Smooth muscle cell (in vitro differentiated cells): ENCODE data around the gene SYT10. TPM values are rescaled to one million over a fixed set of nuclear protein-coding genes. Genes with fewer than 3 reads are reported as not detected.

ENCODE experiments used
- DNase-seq: peaks from one replicate; lab custom pipeline; 2025; ENCODE audit not compliant: unreplicated experiment; lab: John Stamatoyannopoulos, UW
- H2AFZ ChIP-seq: fragments of 200-600 bp; sonication (generic); 2 replicates; pipeline ENCODE4 v1.6.0; 2016; ENCODE audit warnings: antibody characterized with exemption, low read depth, mild to moderate bottlenecking
- H3F3A ChIP-seq: fragments of 200-600 bp; sonication (generic); 2 replicates; pipeline ENCODE4 v1.6.0; 2017; ENCODE audit warnings: antibody characterized with exemption, low read depth
- H3K27ac ChIP-seq: fragments of 200-600 bp; sonication (generic); 2 replicates; pipeline ENCODE4 v1.5.1; 2016; ENCODE audit warnings: low read depth, mild to moderate bottlenecking
- H3K27me3 ChIP-seq: fragments of 200-600 bp; sonication (generic); 2 replicates; pipeline ENCODE4 v1.6.1; 2016; ENCODE audit warnings: low read depth, mild to moderate bottlenecking
- H3K36me3 ChIP-seq: fragments of 200-600 bp; sonication (generic); 2 replicates; pipeline ENCODE4 v1.5.1; 2016; ENCODE audit warnings: low read depth
- H3K4me1 ChIP-seq: fragments of 200-600 bp; sonication (generic); 2 replicates; pipeline ENCODE4 v1.5.1; 2016; ENCODE audit warnings: low read depth
- H3K4me2 ChIP-seq: fragments of 200-600 bp; sonication (generic); 2 replicates; pipeline ENCODE4 v1.6.0; 2016; ENCODE audit warnings: mild to moderate bottlenecking
- H3K4me3 ChIP-seq: fragments of 200-600 bp; sonication (generic); 2 replicates; pipeline ENCODE4 v1.5.1; 2016; ENCODE audit warnings: mild to moderate bottlenecking
- H3K79me2 ChIP-seq: fragments of 200-600 bp; sonication (generic); 2 replicates; pipeline ENCODE4 v1.6.0; 2016; ENCODE audit warnings: low read depth, mild to moderate bottlenecking
- H3K9ac ChIP-seq: fragments of 200-600 bp; sonication (generic); 2 replicates; pipeline ENCODE4 v1.6.0; 2016; ENCODE audit warnings: low read depth
- H3K9me3 ChIP-seq: fragments of 200-600 bp; sonication (generic); replicated peaks from 2 replicates; pipeline ENCODE4 v1.5.1; 2016; ENCODE audit warnings: low read depth
- H4K20me1 ChIP-seq: fragments of 200-600 bp; sonication (generic); 2 replicates; pipeline ENCODE4 v1.6.0; 2016; ENCODE audit warnings: low read depth
- WGBS: methylation state at CpG from one replicate; pipeline ENCODE4 v1.1.7; 2016; ENCODE audit warnings: low lambda C conversion rate; 5-methylcytosine and 5-hydroxymethylcytosine counted together
- polyA plus RNA-seq: library from polyadenylated mRNA; unstranded; fragments of >200 nt; fragmentation: Nextera tagmentation; extraction: Ambion mirVana; gene quantifications from 2 replicates; pipeline ENCODE4 v1.2.1, GENCODE V29; 2016
- total RNA-seq: library from RNA; depleted of rRNA; stranded (reverse); fragments of >200 nt; gene quantifications from 2 replicates; pipeline ENCODE4 v1.2.3, GENCODE V29; 2014
- TF ChIP-seq, protein P1 (sequence below): fragments of 200-600 bp; sonication (generic); IDR thresholded peaks from 2 replicates; pipeline ENCODE4 v1.5.1; 2017; ENCODE audit warnings: borderline replicate concordance, mild to moderate bottlenecking, antibody characterized with exemption; ENCODE audit not compliant: insufficient read depth, poor library complexity, severe bottlenecking

The SYT10 gene
- total and polyA plus RNA-seq, 2 experiments from 2014 or later: 0.18 to 1.2 TPM

DNA sequence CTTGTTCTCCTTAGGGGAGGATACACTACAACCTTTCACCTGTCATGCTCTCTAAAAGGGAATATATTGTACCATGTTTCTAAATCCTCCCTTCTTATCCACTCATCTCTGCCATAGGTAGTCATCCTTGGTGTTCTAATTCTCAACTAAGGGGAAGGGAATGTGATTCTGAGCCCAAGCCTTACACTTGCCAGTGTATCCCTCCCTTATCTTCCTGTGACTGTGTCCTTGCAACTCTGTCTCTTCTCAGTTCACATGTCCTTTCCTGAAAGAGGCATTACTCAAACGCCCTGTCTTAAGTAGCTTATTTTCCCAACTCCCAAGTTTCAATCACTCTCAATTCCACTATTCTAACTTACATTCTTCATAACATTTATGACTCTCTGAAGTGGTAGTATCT, 44.5 kb upstream of the SYT10 start:
- DNase-seq: no peak
- Histone ChIP-seq H3K4me3 (no peak overlapping the region), H3K79me2 (no peaks in the 10 kb centered on the region), H3K9me3 (no peaks in the 10 kb centered on the region), H3K36me3 (no peaks in the 10 kb centered on the region), H3K9ac (no peak overlapping the region), H3K4me1 (no peaks in the 10 kb centered on the region), H2AFZ (no peak overlapping the region), H4K20me1 (no peaks in the 10 kb centered on the region), H3F3A (no peaks in the 10 kb centered on the region), H3K27me3 (no peaks in the 10 kb centered on the region), H3K4me2 (no peak overlapping the region), H3K27ac (no peak overlapping the region)
- TF ChIP-seq, protein P1, sequence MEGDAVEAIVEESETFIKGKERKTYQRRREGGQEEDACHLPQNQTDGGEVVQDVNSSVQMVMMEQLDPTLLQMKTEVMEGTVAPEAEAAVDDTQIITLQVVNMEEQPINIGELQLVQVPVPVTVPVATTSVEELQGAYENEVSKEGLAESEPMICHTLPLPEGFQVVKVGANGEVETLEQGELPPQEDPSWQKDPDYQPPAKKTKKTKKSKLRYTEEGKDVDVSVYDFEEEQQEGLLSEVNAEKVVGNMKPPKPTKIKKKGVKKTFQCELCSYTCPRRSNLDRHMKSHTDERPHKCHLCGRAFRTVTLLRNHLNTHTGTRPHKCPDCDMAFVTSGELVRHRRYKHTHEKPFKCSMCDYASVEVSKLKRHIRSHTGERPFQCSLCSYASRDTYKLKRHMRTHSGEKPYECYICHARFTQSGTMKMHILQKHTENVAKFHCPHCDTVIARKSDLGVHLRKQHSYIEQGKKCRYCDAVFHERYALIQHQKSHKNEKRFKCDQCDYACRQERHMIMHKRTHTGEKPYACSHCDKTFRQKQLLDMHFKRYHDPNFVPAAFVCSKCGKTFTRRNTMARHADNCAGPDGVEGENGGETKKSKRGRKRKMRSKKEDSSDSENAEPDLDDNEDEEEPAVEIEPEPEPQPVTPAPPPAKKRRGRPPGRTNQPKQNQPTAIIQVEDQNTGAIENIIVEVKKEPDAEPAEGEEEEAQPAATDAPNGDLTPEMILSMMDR: no peak
- 38% methylated on average over 1 of the region's 1 CpG for WGBS

- Histone ChIP-seq H3F3A (no peaks in the 10 kb centered on the region), H3K4me3 (no peak overlapping the region), H3K4me2 (no peak overlapping the region), H2AFZ (no peak overlapping the region), H3K27me3 (no peaks in the 10 kb centered on the region), H3K27ac (no peak overlapping the region), H3K36me3 (no peaks in the 10 kb centered on the region), H3K9ac (no peak overlapping the region), H3K4me1 (no peaks in the 10 kb centered on the region), H3K79me2 (no peaks in the 10 kb centered on the region), H4K20me1 (no peaks in the 10 kb centered on the region), H3K9me3 (no peaks in the 10 kb centered on the region)
- 80% methylated on average over 1 of the region's 1 CpG for WGBS
- TF ChIP-seq, protein P1: no peak
- no peak for DNase-seq
These were observed 40.7 kb upstream of the SYT10 start for GRCh38 chr12:33480366-33480765.

- no peak for DNase-seq
- no peaks in the 10 kb centered on the region for H3K79me2 ChIP-seq
These were observed 36.4 kb upstream of the SYT10 start for GRCh38 chr12:33476058-33476457.

DNA sequence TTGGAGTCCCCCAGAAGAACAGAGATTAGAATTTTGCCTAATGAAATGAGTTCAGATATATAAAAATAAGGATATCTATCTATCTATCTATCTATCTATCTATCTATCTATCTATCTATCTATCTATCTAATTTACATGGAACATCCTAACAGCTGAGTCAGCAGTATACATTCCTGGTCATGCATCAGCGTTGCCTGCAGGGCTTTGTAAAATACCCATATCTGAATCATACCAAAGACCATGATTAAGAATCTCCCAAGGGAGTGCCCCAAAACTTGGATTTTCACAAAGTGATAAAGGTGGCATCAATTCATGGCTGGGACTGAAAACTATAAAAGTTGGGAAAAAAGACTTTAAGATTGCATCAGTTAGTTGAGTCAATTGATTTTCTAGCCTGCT, 32.7 kb upstream of the SYT10 start:
- Histone ChIP-seq H3K27ac (no peak overlapping the region), H3K4me2 (no peak overlapping the region), H3K9ac (no peak overlapping the region), H3K4me1 (no peaks in the 10 kb centered on the region), H3K4me3 (no peak overlapping the region), H3K27me3 (no peaks in the 10 kb centered on the region), H4K20me1 (no peaks in the 10 kb centered on the region), H2AFZ (no peak overlapping the region), H3K9me3 (no peaks in the 10 kb centered on the region), H3F3A (no peaks in the 10 kb centered on the region), H3K79me2 (no peaks in the 10 kb centered on the region), H3K36me3 (no peaks in the 10 kb centered on the region)
- WGBS: 77% methylated on average over 1 of the region's 1 CpG
- no peak for DNase-seq
- TF ChIP-seq, protein P1: no peak

More at GRCh38 chr12:33476058-33476457, 36.4 kb upstream of the SYT10 start:
- Histone ChIP-seq H3K36me3 (no peaks in the 10 kb centered on the region), H3K4me1 (no peaks in the 10 kb centered on the region), H3F3A (no peaks in the 10 kb centered on the region), H2AFZ (no peak overlapping the region), H3K4me2 (no peak overlapping the region), H3K4me3 (no peak overlapping the region), H3K27me3 (no peaks in the 10 kb centered on the region), H3K9me3 (no peaks in the 10 kb centered on the region), H3K27ac (peak overlapping the region; percentile 56), H3K9ac (no peak overlapping the region), H4K20me1 (no peaks in the 10 kb centered on the region)
- 22% methylated on average over 1 of the region's 1 CpG for WGBS
- TF ChIP-seq, protein P1: no peak
